RWPE1 (cell line): Measurements from ENCODE around the gene ATIC.

ENCODE experiments used
- CTCF ChIA-PET: fragments of 350-600 bp; sonication (Branson Sonifier 250); formaldehyde crosslinking; extraction: SDS; loops from one replicate; lab custom pipeline; 2021; lab: Yijun Ruan, JAX
- POLR2A ChIA-PET: fragments of 400-600 bp; formaldehyde crosslinking; extraction: SDS; loops from one replicate; lab custom pipeline; 2020; ENCODE audit warnings: antibody characterized with exemption; ENCODE audit not compliant: low non-redundant PET; lab: Yijun Ruan, JAX
- DNase-seq: peaks from one replicate; pipeline ENCODE4 v3.0.0; 2012; ENCODE audit warnings: low spot score
- H3K27ac ChIP-seq: fragments of 450-650 bp; 2 replicates; pipeline ENCODE4 v1.5.1; 2017
- CTCF ChIP-seq: fragments of 450-650 bp; conservative IDR thresholded peaks from 2 replicates; pipeline ENCODE4 v1.5.1; 2017; ENCODE audit warnings: low read depth, mild to moderate bottlenecking

The ATIC gene

GRCh38 chr2:215394102-215394805 lies 82.4 kb downstream of the ATIC start:
- ChIA-PET CTCF (interaction anchor here (0.8 kb wide), 1 partner anchor 66 kb away, joined by 3 read pairs; no protein-coding TSS in a partner anchor), POLR2A (no interaction called here)
- no peak overlapping the region for H3K27ac ChIP-seq
- DNase-seq = no peak
- TF ChIP-seq CTCF = no peak

GRCh38 chr2:215395687-215396460 lies 84.0 kb downstream of the ATIC start:
- no peak overlapping the region for H3K27ac ChIP-seq
- DNase-seq = no peak
- CTCF ChIA-PET = interaction anchor here (0.7 kb wide), 1 partner anchor 261 kb away, joined by 3 read pairs; no protein-coding TSS in a partner anchor
- POLR2A ChIA-PET = no interaction called here
- TF ChIP-seq CTCF = no peak

- ChIA-PET CTCF (interaction anchor here (0.7 kb wide), 1 partner anchor 262 kb away, joined by 3 read pairs; no protein-coding TSS in a partner anchor), POLR2A (no interaction called here)
- H3K27ac ChIP-seq = no peak overlapping the region
- no peak for TF ChIP-seq CTCF
- DNase-seq = no peak
Observed at GRCh38 chr2:215396595-215397313, 84.9 kb downstream of the ATIC start.

- no peak for TF ChIP-seq CTCF
- DNase-seq = no peak
- H3K27ac ChIP-seq = no peak overlapping the region
- ChIA-PET POLR2A (no interaction called here), CTCF (no interaction called here)
Observed at GRCh38 chr2:215397632-215398341, 85.9 kb downstream of the ATIC start.

- DNase-seq = no peak
- H3K27ac ChIP-seq = no peak overlapping the region
- TF ChIP-seq CTCF = no peak
- POLR2A ChIA-PET = no interaction called here
- CTCF ChIA-PET = no interaction called here
Observed at GRCh38 chr2:215399067-215399716, 87.3 kb downstream of the ATIC start.
